Measurements from ENCODE around the gene MTCL3.
A peak's percentile ranks its signal among the peaks of the same experiment; 100 is the strongest.

The MTCL3 gene

DNA sequence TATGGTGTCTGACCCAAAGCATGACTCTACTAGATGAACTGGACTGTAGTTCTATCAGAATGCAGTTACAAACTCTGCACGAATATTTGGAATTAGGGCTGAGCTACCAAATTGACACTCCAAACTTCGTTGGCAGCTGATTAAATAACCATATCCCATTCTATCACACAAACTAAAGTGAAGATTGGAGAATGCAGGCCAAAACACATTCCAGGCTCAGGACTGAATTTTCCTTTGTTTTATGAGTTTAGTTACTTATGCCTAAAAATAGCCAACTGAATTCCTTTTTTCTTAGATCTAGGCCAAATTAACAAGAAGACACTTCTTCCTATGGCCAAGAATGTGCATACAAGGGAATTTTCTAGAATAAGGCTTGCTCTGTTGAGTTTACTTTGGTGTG, 50.2 kb downstream of the MTCL3 start:
- DNase-seq (ENCODE audit: low read depth) = no peak

- DNase-seq (ENCODE audit: low read depth) = no peak
Measured at GRCh38 chr6:127466416-127466815, 52.7 kb downstream of the MTCL3 start.

- DNase-seq (ENCODE audit: low read depth) = peak; percentile 70
Measured at GRCh38 chr6:127464881-127465459, 54.2 kb downstream of the MTCL3 start.

DNA sequence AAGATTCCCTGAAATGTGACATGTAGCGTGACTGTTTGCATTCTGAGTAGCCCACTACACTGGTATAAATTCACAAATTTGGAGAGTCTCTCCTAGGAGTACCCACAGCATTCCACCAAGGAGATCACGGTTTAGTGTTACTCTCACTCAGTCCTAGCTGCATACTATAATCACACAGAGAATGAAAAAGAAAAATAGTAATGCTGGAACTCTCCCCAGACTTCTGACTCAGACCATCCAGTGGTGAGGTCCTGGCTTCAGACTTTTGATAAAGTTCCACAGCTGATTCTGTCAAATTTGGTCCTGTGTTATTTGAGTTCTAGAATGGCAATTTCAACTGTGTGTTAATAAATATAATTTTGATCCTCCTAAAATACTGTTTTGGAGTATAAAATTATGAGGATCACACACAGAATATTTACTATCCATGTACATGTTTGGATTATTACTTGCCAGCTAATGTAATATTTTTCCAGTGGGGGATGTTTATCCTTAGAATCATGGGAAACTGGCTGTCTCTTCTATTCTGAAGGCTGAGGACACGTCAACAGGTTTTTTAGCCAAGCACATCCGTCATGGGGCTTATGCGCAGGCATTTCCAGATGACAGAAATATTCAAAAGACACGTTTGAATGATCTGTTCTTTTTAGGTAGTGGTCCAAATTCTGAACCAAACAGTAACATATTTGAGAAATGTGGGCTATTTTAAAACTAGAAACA, 54.8 kb downstream of the MTCL3 start:
- peak; percentile 96 for DNase-seq (ENCODE audit: low read depth)

DNA sequence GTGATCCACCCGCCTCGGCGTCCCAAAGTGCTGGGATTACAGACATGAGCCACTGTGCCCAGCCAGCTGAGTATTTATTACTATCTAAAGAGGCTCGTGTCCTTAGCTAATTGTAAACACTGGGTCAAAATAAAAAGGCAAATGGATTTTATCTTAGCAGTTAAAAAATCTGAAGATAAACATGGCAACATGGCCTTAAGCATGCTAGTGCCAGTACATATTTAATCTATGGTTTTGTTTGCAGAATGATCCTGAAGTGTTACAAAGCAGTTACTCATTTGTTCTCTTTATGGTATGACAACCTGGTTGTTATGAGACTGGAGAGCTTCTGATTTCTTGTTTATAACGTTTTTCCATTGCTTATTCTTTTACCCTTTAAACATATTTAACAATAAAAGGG, 56.1 kb downstream of the MTCL3 start:
- peak; percentile 41 for DNase-seq (ENCODE audit: low read depth)

DNA sequence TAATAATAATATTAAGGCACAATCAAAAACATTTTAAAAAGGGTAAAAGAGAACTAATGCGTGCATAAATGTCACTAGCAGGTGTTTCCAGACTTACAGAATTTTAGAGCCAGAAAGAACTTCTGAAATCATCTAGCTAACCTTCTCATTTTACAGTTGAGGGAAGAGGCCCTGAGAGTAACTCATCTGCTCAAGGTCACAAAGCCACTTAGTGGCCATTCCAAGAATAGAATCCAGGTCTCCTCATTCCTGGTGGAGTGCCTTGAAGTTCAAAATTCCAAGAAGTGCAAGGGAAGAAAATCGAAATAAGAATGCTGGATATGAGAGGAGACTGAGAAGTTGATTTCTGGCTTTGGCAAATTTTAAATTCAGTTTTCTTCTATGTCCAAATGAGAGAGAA, 56.8 kb downstream of the MTCL3 start:
- peak; percentile 65 for DNase-seq (ENCODE audit: low read depth)

GRCh38 chr6:127460465-127460864, 58.7 kb downstream of the MTCL3 start:
- no peak for DNase-seq (ENCODE audit: low read depth)

- DNase-seq (ENCODE audit: low read depth) = peak; percentile 91
Measured at GRCh38 chr6:127459231-127459641, 59.9 kb downstream of the MTCL3 start, which contains the start of gene KIAA0408. TSS of gene KIAA0408 (minus strand) at chr6:127459389. CDS start at chr6:127453981, 5,408 bp downstream.

- DNase-seq (ENCODE audit: low read depth) = peak; percentile 89
Measured at GRCh38 chr6:127458817-127459216, 60.3 kb downstream of the MTCL3 start.

- DNase-seq (ENCODE audit: low read depth) = no peak
Measured at GRCh38 chr6:127458222-127458621, 60.9 kb downstream of the MTCL3 start.

- peak; percentile 73 for DNase-seq (ENCODE audit: low read depth)
Measured at GRCh38 chr6:127457456-127458064, 61.6 kb downstream of the MTCL3 start.

DNA sequence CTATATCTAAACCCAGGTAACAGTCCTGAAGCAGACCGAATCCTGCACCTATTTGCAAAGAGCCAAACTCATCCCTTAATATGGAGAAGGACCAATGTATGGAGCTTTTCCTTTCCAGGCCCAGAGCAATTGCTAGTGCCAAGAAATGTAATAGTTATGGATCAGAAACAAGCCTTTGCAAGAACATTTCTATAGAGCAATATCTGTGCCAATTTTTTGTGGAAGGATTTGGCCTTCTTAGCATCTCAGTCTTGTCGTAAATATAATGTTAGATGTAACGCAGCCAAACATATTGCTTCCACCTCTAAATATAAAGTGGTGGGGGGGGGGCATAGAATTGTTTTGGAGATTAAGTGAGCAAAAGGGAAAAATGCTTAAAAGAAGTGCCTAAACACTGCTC, 62.7 kb downstream of the MTCL3 start:
- no peak for DNase-seq (ENCODE audit: low read depth)

DNA sequence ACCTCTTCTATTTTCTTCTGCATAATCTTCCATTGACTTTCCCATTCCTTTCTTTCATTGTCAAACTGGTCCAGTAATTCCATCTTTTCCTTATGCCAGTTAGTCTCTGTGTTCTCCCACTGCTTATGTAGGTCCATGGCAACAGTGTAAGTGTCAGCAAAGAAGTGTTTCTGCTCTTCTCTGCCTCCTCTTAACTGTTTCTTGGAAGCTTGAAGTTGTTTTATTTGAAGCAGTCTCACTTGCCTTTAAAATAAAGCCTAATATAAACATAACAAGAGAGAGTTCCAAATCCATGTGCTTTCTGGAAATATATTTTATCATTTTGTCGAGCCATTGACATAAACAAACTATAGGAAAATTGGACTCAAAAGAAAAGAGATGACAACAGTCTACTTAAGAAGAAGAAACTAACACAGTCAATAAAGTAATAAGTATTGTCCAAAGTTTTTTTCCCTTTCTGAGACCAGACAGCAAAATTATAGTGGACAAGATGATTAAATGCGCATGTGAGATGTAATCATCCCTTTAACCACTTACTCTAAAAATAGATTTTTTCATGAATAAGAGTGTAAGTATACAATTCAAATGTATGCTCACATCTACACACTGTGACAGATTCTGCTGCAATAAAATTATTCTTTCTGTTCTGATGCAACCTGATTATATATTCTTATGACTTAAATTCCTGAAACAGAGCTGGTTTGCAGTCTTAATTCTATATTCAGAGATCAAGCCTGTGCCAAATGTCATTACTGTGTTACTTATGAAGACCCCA, 65.1 kb downstream of the MTCL3 start:
- no peak for DNase-seq (ENCODE audit: low read depth)

DNA sequence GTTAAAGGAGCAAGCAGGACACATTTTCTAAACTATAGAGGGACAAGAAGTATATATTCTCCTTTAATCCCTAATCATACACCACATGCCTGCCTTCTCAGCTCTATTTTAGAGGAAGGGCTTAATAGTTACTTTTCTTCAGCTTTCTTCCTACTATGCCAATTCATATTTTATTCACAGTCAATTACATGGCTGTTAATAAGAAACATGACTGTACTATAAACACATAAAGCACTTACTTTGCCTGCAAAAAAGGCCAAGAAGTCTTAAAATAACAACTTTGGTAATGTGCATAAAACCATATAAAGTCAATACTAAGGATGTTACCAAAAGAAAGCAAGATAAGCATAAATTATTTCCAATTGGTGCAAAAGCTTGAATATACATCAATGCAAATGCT, 66.3 kb downstream of the MTCL3 start:
- DNase-seq (ENCODE audit: low read depth) = no peak

DNA sequence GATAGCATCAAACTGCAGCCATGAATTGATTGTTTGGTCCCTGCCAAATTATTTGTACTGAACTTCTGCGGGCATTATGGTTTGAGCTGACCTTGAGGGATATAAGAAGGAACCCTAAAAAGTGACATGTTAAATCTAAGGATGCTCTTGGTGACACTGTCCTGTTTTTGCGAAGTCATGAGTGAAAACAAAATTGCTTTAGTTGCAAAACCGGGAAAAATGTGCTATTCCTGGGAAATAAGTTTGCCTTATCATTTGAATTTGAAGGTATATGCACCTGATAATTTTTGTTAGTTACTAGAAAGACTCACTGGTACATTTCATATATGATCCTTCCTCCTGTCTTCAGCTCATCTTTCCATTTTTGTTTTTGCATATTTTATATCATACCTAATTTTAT, 67.7 kb downstream of the MTCL3 start:
- no peak for DNase-seq (ENCODE audit: low read depth)

DNA sequence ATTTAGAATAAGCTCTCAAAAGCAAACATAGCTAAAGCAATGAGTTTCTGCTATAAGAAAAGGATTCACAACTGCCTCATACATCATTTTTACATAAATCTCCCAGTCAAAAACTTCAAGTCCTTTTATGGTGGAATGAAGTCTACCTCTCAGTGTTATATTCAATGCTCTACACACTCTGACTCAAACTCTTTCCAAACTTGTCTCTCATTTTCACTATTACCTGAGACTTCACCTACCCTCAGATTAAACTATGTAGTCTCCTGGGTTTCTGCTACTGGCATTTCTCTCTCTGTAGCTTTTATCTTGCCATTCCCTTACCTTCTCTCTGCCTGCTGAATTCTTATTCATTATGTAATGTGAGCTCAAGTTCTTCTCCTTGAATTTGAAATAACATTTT, 71.4 kb downstream of the MTCL3 start:
- no peak for DNase-seq (ENCODE audit: low read depth)

GRCh38 chr6:127446356-127446755, 72.8 kb downstream of the MTCL3 start:
- DNase-seq (ENCODE audit: low read depth) = peak; percentile 84

GRCh38 chr6:127441881-127442280, 77.3 kb downstream of the MTCL3 start:
- no peak for DNase-seq (ENCODE audit: low read depth)

- no peak for DNase-seq (ENCODE audit: low read depth)
Measured at GRCh38 chr6:127439718-127440117, 79.4 kb downstream of the MTCL3 start.

GRCh38 chr6:127436578-127437110, 82.5 kb downstream of the MTCL3 start:
- no peak for DNase-seq (ENCODE audit: low read depth)

- no peak for DNase-seq (ENCODE audit: low read depth)
Measured at GRCh38 chr6:127435626-127436220, 83.4 kb downstream of the MTCL3 start.

DNA sequence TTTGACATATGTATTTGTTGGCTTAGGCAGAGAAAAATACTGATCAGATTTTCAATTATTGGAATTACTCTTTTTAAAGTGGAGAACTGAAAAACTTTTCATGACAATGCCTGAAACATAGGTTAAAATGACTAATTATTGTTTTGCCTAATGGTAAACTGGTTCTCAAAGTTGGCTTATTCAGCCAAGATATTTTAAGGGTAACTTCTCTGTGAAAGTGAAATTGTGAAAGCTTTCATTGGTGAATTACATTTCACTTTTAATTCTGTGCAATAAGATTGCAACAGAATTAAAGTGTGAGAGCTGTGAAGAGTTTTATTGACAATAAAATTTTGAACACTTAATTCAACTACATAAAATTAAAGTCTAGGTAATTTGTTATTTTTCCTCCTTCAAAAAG, 84.5 kb downstream of the MTCL3 start:
- DNase-seq (ENCODE audit: low read depth) = no peak
